Measurements from ENCODE around the gene POU2AF3.

GRCh38 chr11:111352935-111353710 is 54.8 kb downstream of the POU2AF3 start:
- no peak for TF ChIP-seq NR2C2 (IDR thresholded peaks at IDR 0.05; ENCODE audit: borderline replicate concordance, control insufficient read depth, insufficient read length, low read depth)
- no peak for TF ChIP-seq CBX5 (IDR thresholded peaks at IDR 0.05; ENCODE audit: low read depth)
